GM12878 (cell line): ENCODE measurements around the gene MYOCOS. TPM values are rescaled to one million over a fixed set of nuclear protein-coding genes. Genes with fewer than 3 reads are reported as not detected.

Experiments used
- ATAC-seq: fragments of 200-7000 bp; cut with Tn5 transposase; 3 replicates; pipeline ENCODE4 v1.9.1; 2020; ENCODE audit warnings: mild to moderate bottlenecking, moderate library complexity
- BruUV-seq: library from RNA; stranded (reverse); fragments of 400-500 nt; replicated peaks from 2 replicates; lab custom pipeline; 2021; lab: Mats Ljungman, UMichigan
- CTCF ChIA-PET: fragments of 300-600 bp; sonication (Branson Sonifier 250); formaldehyde crosslinking; extraction: SDS; loops from one replicate; lab custom pipeline; 2021; ENCODE audit warnings: inconsistent platforms; lab: Yijun Ruan, JAX
- POLR2A ChIA-PET: fragments of 350-600 bp; formaldehyde crosslinking; extraction: SDS; loops from one replicate; lab custom pipeline; 2021; ENCODE audit warnings: inconsistent platforms; lab: Charles Lee
- RAD21 ChIA-PET: fragments of 300-600 bp; sonication (Branson Sonifier 250); formaldehyde crosslinking; loops from one replicate; lab custom pipeline; 2023; ENCODE audit warnings: antibody characterized with exemption; ENCODE audit not compliant: unreplicated experiment; lab: Charles Lee
- SMC1A ChIA-PET: fragments of 300-600 bp; sonication (Branson Sonifier 250); formaldehyde crosslinking; loops from one replicate; lab custom pipeline; 2023; ENCODE audit not compliant: unreplicated experiment, uncharacterized antibody; lab: Charles Lee
- DNase-seq: peaks from one replicate; pipeline ENCODE4 v3.0.0-alpha.2; 2011; ENCODE audit warnings: low read depth, low spot score
- FAIRE-seq: peaks from 3 replicates; lab custom pipeline; 2011; peaks lifted over from hg19 to GRCh38; lab: Jason Lieb, UNC
- H2AFZ ChIP-seq: 2 replicates; pipeline ENCODE4 v1.6.0; 2011; ENCODE audit warnings: low read depth, low read length, control low read depth; ENCODE audit not compliant: control insufficient read depth
- H3K27ac ChIP-seq: 2 replicates; pipeline ENCODE4 v1.5.1; 2011; ENCODE audit warnings: control low read depth; ENCODE audit not compliant: control insufficient read depth, insufficient read depth
- H3K27me3 ChIP-seq, 2 experiments: replicated peaks in 1 of 2; 2 replicates each; pipeline versions ENCODE4 v1.6.0 to v1.6.1; 2011; ENCODE audit warnings: low read length in 1 of 2; ENCODE audit not compliant: control insufficient read depth in 2 of 2, insufficient read depth in 2 of 2
- H3K36me3 ChIP-seq, 2 experiments: 2 replicates each; pipeline ENCODE4 v1.5.1; 2011; ENCODE audit warnings: low read length in 1 of 2; ENCODE audit not compliant: control insufficient read depth in 2 of 2, insufficient read depth in 2 of 2
- H3K4me1 ChIP-seq: 2 replicates; pipeline ENCODE4 v1.6.1; 2011; ENCODE audit warnings: mild to moderate bottlenecking, low read length, moderate library complexity, mixed read lengths; ENCODE audit not compliant: control insufficient read depth, insufficient read depth
- H3K4me2 ChIP-seq: 2 replicates; pipeline ENCODE4 v1.6.0; 2011; ENCODE audit warnings: control low read depth; ENCODE audit not compliant: control insufficient read depth, insufficient read depth
- H3K4me3 ChIP-seq: fragments of 200-600 bp; sonication (generic); 2 replicates; pipeline ENCODE4 v1.5.1; 2016
- H3K79me2 ChIP-seq: 2 replicates; pipeline ENCODE4 v1.6.0; 2011; ENCODE audit warnings: low read length; ENCODE audit not compliant: control insufficient read depth, insufficient read depth
- H3K9ac ChIP-seq: 2 replicates; pipeline ENCODE4 v1.8.0; 2011; ENCODE audit warnings: low read length, control low read depth, mixed read lengths; ENCODE audit not compliant: control insufficient read depth, insufficient read depth
- H3K9me3 ChIP-seq: replicated peaks from 3 replicates; pipeline ENCODE4 v1.5.1; 2011; ENCODE audit warnings: mild to moderate bottlenecking, low read length; ENCODE audit not compliant: control insufficient read depth, insufficient read depth
- H4K20me1 ChIP-seq: 2 replicates; pipeline ENCODE4 v1.6.0; 2011; ENCODE audit not compliant: control insufficient read depth, insufficient read depth
- BCL11A ChIP-seq: IDR thresholded peaks from 2 replicates; pipeline ENCODE4 v1.6.1; 2011; ENCODE audit warnings: low read depth, low read length
- BHLHE40 ChIP-seq, 2 experiments: fragments of 450-650 bp in 1 of 2; IDR thresholded peaks; 2 replicates each; pipeline ENCODE4 v1.6.1; 2011 to 2017; ENCODE audit warnings: low read depth in 2 of 2, borderline replicate concordance in 1 of 2, improper control_type of control experiment in 1 of 2, low read length in 1 of 2, mild to moderate bottlenecking in 1 of 2
- CBFB ChIP-seq: IDR thresholded peaks from 2 replicates; pipeline ENCODE4 v1.6.1; 2016; ENCODE audit warnings: antibody characterized with exemption, low read depth
- CBX5 ChIP-seq: sonication (generic); IDR thresholded peaks from 2 replicates; pipeline ENCODE4 v1.6.1; 2016; ENCODE audit warnings: low read depth, moderate library complexity, mild to moderate bottlenecking, inconsistent platforms
- CREB1 ChIP-seq: IDR thresholded peaks from 2 replicates; pipeline ENCODE4 v1.6.1; 2012; ENCODE audit warnings: low read depth, mild to moderate bottlenecking, inconsistent platforms
- EGR1 ChIP-seq, 2 experiments: IDR thresholded peaks; 1 replicate in 1 of 2; 2 replicates in 1 of 2; pipeline ENCODE4 v1.6.1; 2011 to 2012; ENCODE audit warnings: low read depth in 2 of 2, low read length in 2 of 2, borderline replicate concordance in 1 of 2, mild to moderate bottlenecking in 1 of 2, moderate library complexity in 1 of 2
- NR2F1 ChIP-seq: fragments of 450-650 bp; conservative IDR thresholded peaks from 2 replicates; pipeline ENCODE4 v1.6.1; 2017; ENCODE audit warnings: mild to moderate bottlenecking
- POLR2A ChIP-seq: IDR thresholded peaks from 2 replicates; pipeline ENCODE4 v1.6.1; 2011; ENCODE audit warnings: low read depth, mild to moderate bottlenecking, low read length
- SUZ12 ChIP-seq: fragments of 200-600 bp; sonication (generic); IDR thresholded peaks from one replicate; pipeline ENCODE4 v1.6.1; 2018; ENCODE audit warnings: antibody characterized with exemption, mild to moderate bottlenecking; ENCODE audit not compliant: unreplicated experiment
- TBL1XR1 ChIP-seq: IDR thresholded peaks from 2 replicates; pipeline ENCODE4 v1.6.1; 2012; ENCODE audit warnings: low read depth, low read length, improper control_type of control experiment
- ZBED1 ChIP-seq: IDR thresholded peaks from 2 replicates; pipeline ENCODE4 v1.6.1; 2016; ENCODE audit warnings: borderline replicate concordance
- ZNF384 ChIP-seq: IDR thresholded peaks from 2 replicates; pipeline ENCODE4 v1.6.1; 2012; ENCODE audit warnings: low read depth, mild to moderate bottlenecking, low read length, improper control_type of control experiment, borderline replicate concordance
- WGBS: methylation state at CpG from one replicate; pipeline ENCODE4 v1.1.6; 2016; ENCODE audit warnings: low lambda C conversion rate; ENCODE audit not compliant: insufficient replicate concordance, insufficient coverage; ENCODE audit errors: missing lambda C conversion rate; 5-methylcytosine and 5-hydroxymethylcytosine counted together
- in situ Hi-C: fragments of 300-500 bp; cut with MboI; formaldehyde crosslinking; loops from 9 replicates; pipeline ENCODE4 v1.14.3; 2018; ENCODE audit warnings: mixed read lengths
- intact Hi-C: fragments of 100-400 bp; cut with micrococcal nuclease; formaldehyde crosslinking; loops from one replicate; pipeline ENCODE4 v1.14.2; 2022; ENCODE audit not compliant: unreplicated experiment
- polyA plus RNA-seq, 11 experiments: library from polyadenylated mRNA; depleted of rRNA in 4 of 11; unstranded in 6 of 11; stranded (reverse) in 5 of 11; fragments of >200 nt; fragmentation: Nextera tagmentation in 4 of 11; fragmentation: Illumina TruSeq in 1 of 11; extraction: Ambion mirVana in 4 of 11; extraction: Trizol in 1 of 11; gene quantifications; 1 replicate in 1 of 11; 2 replicates in 10 of 11; pipeline versions ENCODE4 v1.2.1 to v1.2.3, GENCODE V29; 2011 to 2016; ENCODE audit warnings: inconsistent platforms in 2 of 11, missing spikeins in 2 of 11, low read depth in 1 of 11
- total RNA-seq, 4 experiments: library from RNA; depleted of rRNA in 3 of 4; stranded (reverse); fragments of >200 nt in 3 of 4; fragmentation: Illumina TruSeq in 1 of 4; extraction: Trizol in 1 of 4; gene quantifications; 2 replicates each; pipeline versions ENCODE4 v1.2.1 to v1.2.3, GENCODE V29; 2013 to 2021
- TF ChIP-seq, protein P1 (sequence below): fragments of 450-650 bp; formaldehyde crosslinking; IDR thresholded peaks from 2 replicates; pipeline ENCODE4 v1.5.0; 2022; ENCODE audit warnings: mild to moderate bottlenecking, missing genetic modification characterization
- TF ChIP-seq, protein P2 (sequence below): IDR thresholded peaks from 2 replicates; pipeline ENCODE4 v1.6.1; 2012; ENCODE audit warnings: low read depth, low read length, improper control_type of control experiment
- TF ChIP-seq, protein P3 (sequence below): fragments of 450-650 bp; IDR thresholded peaks from 2 replicates; pipeline ENCODE4 v1.6.1; 2017; ENCODE audit warnings: borderline replicate concordance

Gene MYOCOS
- total and polyA plus RNA-seq, 10 of the 15 experiments (the other 5 are each of a cell fraction or from before 2014, with no cell fraction given) = 0.12 to 0.24 (median 0.16) TPM; not detected in 4

GRCh38 chr1:171627020-171627419 lies 5.0 kb downstream of the MYOCOS start:
- ChIA-PET POLR2A (interaction anchor here (1.4 kb wide), 1 partner anchor 9 kb away, joined by 3 read pairs; no protein-coding TSS in a partner anchor), CTCF (interaction anchor here (1.2 to 5.9 kb wide), 2 partner anchors 18 to 94 kb away, joined by 3 to 38 read pairs; no protein-coding TSS in a partner anchor), SMC1A (interaction anchor here (0.7 to 6.0 kb wide), 4 partner anchors 8 to 31 kb away, joined by 3 to 37 read pairs (median 8); no protein-coding TSS in a partner anchor), RAD21 (interaction anchor here (0.7 to 3.1 kb wide), 2 partner anchors 12 to 32 kb away, joined by 3 to 8 read pairs; no protein-coding TSS in a partner anchor)
- Histone ChIP-seq H3K4me1 (peaks cover 6% of the 10 kb centered on the region; the same call in 1 of the 2 replicates), H3K27me3 (no peaks in the 10 kb centered on the region), H3K9me3 (no peaks in the 10 kb centered on the region; the same call in 2 of the 3 replicates), H3K4me3 (no peak overlapping the region), H3K36me3 (no peaks in the 10 kb centered on the region), H2AFZ (no peak overlapping the region), H4K20me1 (no peaks in the 10 kb centered on the region), H3K27ac (no peak overlapping the region), H3K79me2 (no peaks in the 10 kb centered on the region), H3K9ac (no peak overlapping the region), H3K4me2 (no peak overlapping the region)
- intact Hi-C loops (no loop called here), in situ Hi-C loops (no loop called here)
- DNase-seq (no peak), ATAC-seq (no peak), FAIRE-seq (no peak)
- no TSS peak for BruUV-seq
- TF ChIP-seq POLR2A = no peak
- TF ChIP-seq, protein P1, sequence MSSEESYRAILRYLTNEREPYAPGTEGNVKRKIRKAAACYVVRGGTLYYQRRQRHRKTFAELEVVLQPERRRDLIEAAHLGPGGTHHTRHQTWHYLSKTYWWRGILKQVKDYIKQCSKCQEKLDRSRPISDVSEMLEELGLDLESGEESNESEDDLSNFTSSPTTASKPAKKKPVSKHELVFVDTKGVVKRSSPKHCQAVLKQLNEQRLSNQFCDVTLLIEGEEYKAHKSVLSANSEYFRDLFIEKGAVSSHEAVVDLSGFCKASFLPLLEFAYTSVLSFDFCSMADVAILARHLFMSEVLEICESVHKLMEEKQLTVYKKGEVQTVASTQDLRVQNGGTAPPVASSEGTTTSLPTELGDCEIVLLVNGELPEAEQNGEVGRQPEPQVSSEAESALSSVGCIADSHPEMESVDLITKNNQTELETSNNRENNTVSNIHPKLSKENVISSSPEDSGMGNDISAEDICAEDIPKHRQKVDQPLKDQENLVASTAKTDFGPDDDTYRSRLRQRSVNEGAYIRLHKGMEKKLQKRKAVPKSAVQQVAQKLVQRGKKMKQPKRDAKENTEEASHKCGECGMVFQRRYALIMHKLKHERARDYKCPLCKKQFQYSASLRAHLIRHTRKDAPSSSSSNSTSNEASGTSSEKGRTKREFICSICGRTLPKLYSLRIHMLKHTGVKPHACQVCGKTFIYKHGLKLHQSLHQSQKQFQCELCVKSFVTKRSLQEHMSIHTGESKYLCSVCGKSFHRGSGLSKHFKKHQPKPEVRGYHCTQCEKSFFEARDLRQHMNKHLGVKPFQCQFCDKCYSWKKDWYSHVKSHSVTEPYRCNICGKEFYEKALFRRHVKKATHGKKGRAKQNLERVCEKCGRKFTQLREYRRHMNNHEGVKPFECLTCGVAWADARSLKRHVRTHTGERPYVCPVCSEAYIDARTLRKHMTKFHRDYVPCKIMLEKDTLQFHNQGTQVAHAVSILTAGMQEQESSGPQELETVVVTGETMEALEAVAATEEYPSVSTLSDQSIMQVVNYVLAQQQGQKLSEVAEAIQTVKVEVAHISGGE = no peak
- no peak for TF ChIP-seq SUZ12
- TF ChIP-seq BCL11A = no peak
- no peak for TF ChIP-seq ZNF384
- TF ChIP-seq, protein P2, sequence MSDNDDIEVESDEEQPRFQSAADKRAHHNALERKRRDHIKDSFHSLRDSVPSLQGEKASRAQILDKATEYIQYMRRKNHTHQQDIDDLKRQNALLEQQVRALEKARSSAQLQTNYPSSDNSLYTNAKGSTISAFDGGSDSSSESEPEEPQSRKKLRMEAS = no peak
- TF ChIP-seq CBX5 = no peak
- TF ChIP-seq ZBED1 = no peak
- no peak for TF ChIP-seq EGR1 (IDR thresholded peaks at IDR 0.05; ENCODE audit: borderline replicate concordance in 1 of 2, low read depth in 2 of 2, low read length in 2 of 2)
- TF ChIP-seq NR2F1 = no peak
- no peak for TF ChIP-seq CBFB
- TF ChIP-seq BHLHE40 (IDR thresholded peaks at IDR 0.05; ENCODE audit: borderline replicate concordance in 1 of 2, low read depth in 2 of 2, low read length in 1 of 2) = no peak
- TF ChIP-seq, protein P3, sequence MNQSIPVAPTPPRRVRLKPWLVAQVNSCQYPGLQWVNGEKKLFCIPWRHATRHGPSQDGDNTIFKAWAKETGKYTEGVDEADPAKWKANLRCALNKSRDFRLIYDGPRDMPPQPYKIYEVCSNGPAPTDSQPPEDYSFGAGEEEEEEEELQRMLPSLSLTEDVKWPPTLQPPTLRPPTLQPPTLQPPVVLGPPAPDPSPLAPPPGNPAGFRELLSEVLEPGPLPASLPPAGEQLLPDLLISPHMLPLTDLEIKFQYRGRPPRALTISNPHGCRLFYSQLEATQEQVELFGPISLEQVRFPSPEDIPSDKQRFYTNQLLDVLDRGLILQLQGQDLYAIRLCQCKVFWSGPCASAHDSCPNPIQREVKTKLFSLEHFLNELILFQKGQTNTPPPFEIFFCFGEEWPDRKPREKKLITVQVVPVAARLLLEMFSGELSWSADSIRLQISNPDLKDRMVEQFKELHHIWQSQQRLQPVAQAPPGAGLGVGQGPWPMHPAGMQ = no peak
- TF ChIP-seq TBL1XR1 = no peak
- no peak for TF ChIP-seq CREB1
- 59% methylated on average over 5 of the region's 5 CpGs for WGBS
